Naive B cell (primary cell): ENCODE data around the gene SPRED1. TPM values are rescaled to one million over a fixed set of nuclear protein-coding genes. Genes with fewer than 3 reads are reported as not detected.
"Not testable (repeated sequence)": the region's sequence is repeated elsewhere in the genome, so short reads cannot be mapped to it uniquely, and the experiment has no call there.

Experiments
- ATAC-seq, 2 donors: fragments of 150-1000 bp; cut with Tn5 transposase; 2 replicates each; pipeline ENCODE4 v1.10.0; 2021; ENCODE audit warnings: low read depth in 2 of 2, mild to moderate bottlenecking in 2 of 2, moderate library complexity in 2 of 2
- DNase-seq: peaks from one replicate; pipeline ENCODE4 v3.0.0; 2022
- H3K27ac Mint-ChIP-seq, 6 donors: one replicate each; pipeline ENCODE4 v1.8.0; 2020 to 2022; ENCODE audit warnings: mild to moderate bottlenecking in 6 of 6, mixed read lengths in 6 of 6, moderate library complexity in 5 of 6, inconsistent platforms in 2 of 6
- H3K27me3 Mint-ChIP-seq, 3 donors: one replicate each; pipeline ENCODE4 v1.8.0; 2021 to 2022; ENCODE audit warnings: mixed read lengths in 3 of 3, mild to moderate bottlenecking in 1 of 3
- H3K36me3 Mint-ChIP-seq, 2 donors: one replicate each; pipeline ENCODE4 v1.8.0; 2020 to 2022; ENCODE audit warnings: mixed read lengths in 2 of 2, inconsistent platforms in 1 of 2, mild to moderate bottlenecking in 1 of 2
- H3K4me1 Mint-ChIP-seq, 3 donors: one replicate each; pipeline ENCODE4 v1.8.0; 2020 to 2022; ENCODE audit warnings: mixed read lengths in 3 of 3, inconsistent platforms in 1 of 3, mild to moderate bottlenecking in 1 of 3, moderate library complexity in 1 of 3
- H3K4me3 Mint-ChIP-seq, 8 donors: one replicate each; pipeline ENCODE4 v1.8.0; 2020 to 2022; ENCODE audit warnings: mild to moderate bottlenecking in 8 of 8, mixed read lengths in 8 of 8, moderate library complexity in 8 of 8, inconsistent platforms in 2 of 8
- H3K9me3 Mint-ChIP-seq, 7 donors: one replicate each; pipeline ENCODE4 v1.8.0; 2020 to 2022; ENCODE audit warnings: mixed read lengths in 7 of 7, mild to moderate bottlenecking in 5 of 7, inconsistent platforms in 2 of 7, moderate library complexity in 1 of 7
- polyA plus RNA-seq, 6 donors: library from polyadenylated mRNA; unstranded; fragments of 300-500 nt; fragmentation: Illumina TruSeq; gene quantifications; one replicate each; pipeline ENCODE4 v1.2.3, GENCODE V29; 2021; ENCODE audit warnings: low read depth in 6 of 6

The SPRED1 gene
- polyA plus RNA-seq, 6 donors from 2014 or later = 0.17 to 1.0 (median 0.27) TPM; not detected in 1

DNA sequence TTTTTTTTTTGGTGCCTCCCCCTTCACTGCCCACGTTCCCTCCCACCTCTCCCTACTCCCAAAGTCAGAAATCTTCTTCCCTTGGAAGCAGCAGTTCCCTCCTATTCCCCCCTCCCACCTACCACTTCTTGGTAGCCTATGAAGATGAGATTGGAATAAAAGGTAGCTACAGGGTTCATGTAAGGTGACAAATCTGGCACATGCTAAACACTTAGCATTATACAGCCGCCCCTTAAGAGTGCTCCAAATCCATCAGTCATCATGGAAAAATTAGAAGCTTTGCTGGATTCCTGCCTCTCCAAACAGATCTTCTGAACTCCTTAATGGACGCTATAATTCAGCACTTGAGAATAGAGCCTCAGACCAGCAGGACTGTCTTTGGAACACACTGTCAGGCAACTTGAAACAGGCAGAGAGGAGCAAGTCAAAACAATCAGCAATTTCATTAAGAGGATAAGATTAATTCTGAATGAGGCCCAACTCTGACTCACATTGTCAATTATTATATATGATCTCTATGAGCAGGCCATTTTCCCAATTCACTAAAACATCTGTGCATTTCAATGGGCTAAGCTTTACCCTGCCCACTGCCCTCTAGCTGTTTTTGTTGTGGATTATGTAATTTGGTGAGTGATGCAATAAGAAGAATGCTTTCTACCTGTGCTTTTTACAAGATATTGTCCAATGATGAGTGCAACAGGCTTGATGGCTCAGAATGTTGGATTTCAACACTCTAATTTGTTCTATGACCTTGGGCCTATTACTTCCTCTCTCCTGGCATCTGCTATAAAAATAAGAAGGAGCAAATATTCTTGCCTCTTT, 34.6 kb upstream of the SPRED1 start:
- Mint-ChIP-seq H3K4me3 (no peak overlapping the region), H3K4me1 (no peaks in the 10 kb centered on the region), H3K36me3 (no peaks in the 10 kb centered on the region), H3K27ac (no peak overlapping the region), H3K9me3 (no peaks in the 10 kb centered on the region), H3K27me3 (peaks cover 0 to 9% (median under 1%) of the 10 kb centered on the region in 3 donors)
- ATAC-seq (no peak), DNase-seq (no peak)

DNA sequence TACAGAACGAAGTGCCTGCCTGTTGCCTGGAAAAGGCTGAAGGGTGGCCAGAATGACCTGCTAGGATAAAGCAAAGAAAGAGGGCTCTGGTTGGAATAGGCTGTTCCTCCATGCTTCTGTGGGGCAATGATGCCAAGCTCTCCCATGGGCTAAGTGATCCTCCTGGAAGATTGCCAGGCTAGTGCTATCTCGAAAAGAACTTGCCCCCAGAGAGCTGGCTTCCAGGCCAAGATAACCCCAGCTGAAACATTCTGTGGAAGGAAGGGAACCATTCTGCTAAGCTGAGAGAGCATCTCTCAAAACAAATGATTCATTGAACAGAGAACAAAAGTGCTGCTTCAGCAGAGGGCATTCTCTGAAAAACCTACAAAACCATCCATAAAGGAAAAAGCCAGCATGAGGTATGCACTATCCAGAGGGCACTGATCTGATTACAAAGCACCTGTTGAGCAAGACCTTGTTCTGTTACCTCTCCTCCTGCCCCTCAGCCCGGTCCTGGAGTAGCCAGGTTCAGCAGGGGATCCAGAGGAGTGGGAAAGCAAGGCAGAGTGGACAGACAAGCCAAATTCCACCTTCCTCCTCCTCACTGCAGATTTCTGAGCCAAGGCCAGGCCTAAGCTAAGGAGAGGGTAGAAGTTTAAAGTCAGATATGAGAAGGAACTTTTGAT, 31.9 kb upstream of the SPRED1 start:
- Mint-ChIP-seq H3K4me3 (no peak overlapping the region), H3K27me3 (peaks cover 6 to 15% (median 7%) of the 10 kb centered on the region in 3 donors), H3K27ac (no peak overlapping the region), H3K4me1 (no peaks in the 10 kb centered on the region), H3K36me3 (no peaks in the 10 kb centered on the region), H3K9me3 (no peaks in the 10 kb centered on the region)
- no peak for DNase-seq
- ATAC-seq = no peak

DNA sequence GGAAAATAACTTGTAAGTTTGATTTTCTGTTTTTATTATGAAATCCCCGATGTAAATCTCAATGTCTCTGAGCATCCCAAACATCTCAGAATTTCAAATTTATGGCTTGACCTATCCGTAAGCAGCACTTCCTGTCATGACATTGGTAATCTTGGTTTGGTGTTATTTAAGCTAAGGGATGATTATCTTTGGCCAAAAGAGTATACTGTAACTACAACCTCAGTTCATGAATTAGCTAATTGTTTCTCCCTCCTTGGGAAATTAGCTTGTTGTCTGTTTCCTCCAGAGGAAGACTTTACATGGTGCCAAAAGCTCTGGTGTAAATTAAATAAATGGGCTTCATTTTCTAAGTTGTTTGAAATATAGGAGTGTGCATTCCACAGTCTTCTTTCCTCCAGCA, 28.1 kb upstream of the SPRED1 start:
- peaks cover 6 to 7% (median 7%) of the 10 kb centered on the region in 3 donors for H3K27me3 Mint-ChIP-seq

DNA sequence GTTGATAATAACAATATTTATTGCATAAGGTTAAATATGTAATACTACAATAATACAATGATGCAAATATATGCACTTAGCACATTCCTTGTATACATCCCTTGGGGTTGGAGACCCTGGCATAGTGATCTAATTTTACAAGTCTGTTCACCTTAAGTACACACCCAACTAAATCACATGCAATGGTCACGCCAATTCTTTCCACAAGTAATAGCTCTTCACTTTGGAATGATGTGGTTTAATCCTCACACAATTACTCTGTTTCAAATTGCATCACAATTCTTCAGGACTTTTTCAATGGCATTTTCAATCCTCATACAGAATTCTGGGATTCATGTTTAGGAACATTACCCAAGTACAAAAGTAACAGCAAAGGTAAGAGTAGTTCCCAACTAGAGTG, 27.3 kb upstream of the SPRED1 start:
- Mint-ChIP-seq H3K9me3 (no peaks in the 10 kb centered on the region), H3K4me1 (no peaks in the 10 kb centered on the region), H3K36me3 (no peaks in the 10 kb centered on the region), H3K27ac (no peak overlapping the region), H3K27me3 (peaks cover 6 to 7% (median 7%) of the 10 kb centered on the region in 3 donors), H3K4me3 (no peak overlapping the region)
- no peak for DNase-seq
- ATAC-seq = no peak

More for the DNA sequence above, 28.1 kb upstream of the SPRED1 start:
- H3K36me3 Mint-ChIP-seq = no peaks in the 10 kb centered on the region
- DNase-seq (no peak), ATAC-seq (no peak)
- H3K9me3 Mint-ChIP-seq = no peaks in the 10 kb centered on the region
- no peak overlapping the region for H3K4me3 Mint-ChIP-seq
- H3K27ac Mint-ChIP-seq = no peak overlapping the region
- H3K4me1 Mint-ChIP-seq = no peaks in the 10 kb centered on the region

DNA sequence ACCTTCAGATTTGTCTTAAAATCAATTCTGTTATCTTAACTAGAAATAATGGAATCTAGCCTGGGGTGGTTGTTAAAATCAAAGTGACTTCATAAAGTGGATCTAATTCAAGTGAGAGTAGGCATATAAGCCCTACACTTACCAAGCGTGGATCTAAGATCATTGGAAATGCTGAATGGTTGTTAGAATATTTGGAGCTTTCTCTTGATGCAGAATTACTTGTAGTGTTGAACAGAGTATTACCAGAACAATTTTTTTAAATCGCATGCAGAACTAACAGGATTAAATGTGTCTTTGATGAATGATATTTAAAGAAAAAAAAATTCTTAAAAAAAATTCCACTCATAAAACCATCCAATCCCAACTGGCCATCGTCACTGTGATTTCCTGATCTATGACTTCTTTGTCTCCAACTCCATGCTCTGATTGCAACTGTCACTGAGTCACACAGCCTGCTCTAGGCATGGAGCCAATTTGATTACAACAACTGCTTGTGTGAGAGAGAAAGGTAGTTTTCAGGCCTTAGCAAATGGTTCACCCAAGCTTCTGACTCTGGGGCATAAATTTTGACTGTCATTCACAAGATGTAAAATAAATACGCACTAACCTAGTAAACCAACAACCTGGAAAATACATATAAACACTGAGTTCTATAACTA, 25.9 kb upstream of the SPRED1 start:
- Mint-ChIP-seq H3K27me3 (peaks cover 6 to 7% (median 7%) of the 10 kb centered on the region in 3 donors), H3K27ac (no peak overlapping the region), H3K4me1 (no peaks in the 10 kb centered on the region), H3K36me3 (no peaks in the 10 kb centered on the region), H3K4me3 (no peak overlapping the region), H3K9me3 (no peaks in the 10 kb centered on the region)
- DNase-seq (no peak), ATAC-seq (no peak)

DNA sequence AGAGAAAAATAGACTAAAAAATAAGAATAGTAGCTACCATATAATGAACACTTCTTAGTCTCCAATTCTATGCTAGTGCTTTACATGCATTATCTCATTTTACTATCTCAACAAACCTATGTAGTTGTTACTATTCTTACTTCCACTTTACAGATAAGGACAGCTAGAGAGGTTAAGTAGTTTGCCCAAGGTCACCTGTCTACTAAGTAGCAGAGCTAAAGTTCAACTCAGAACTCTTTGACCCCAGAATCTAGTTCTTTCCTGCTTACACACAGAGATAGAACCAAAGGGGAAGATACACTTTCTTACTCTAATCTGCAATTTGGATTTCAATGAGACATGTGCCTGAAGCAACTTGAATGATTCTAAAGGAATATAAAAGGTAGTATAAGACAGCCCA, 24.7 kb upstream of the SPRED1 start:
- H3K4me1 Mint-ChIP-seq = no peaks in the 10 kb centered on the region
- H3K36me3 Mint-ChIP-seq = no peaks in the 10 kb centered on the region
- H3K9me3 Mint-ChIP-seq = no peaks in the 10 kb centered on the region
- H3K27ac Mint-ChIP-seq = no peak overlapping the region
- no peak overlapping the region for H3K4me3 Mint-ChIP-seq
- H3K27me3 Mint-ChIP-seq = peaks cover 6 to 9% (median 7%) of the 10 kb centered on the region in 3 donors
- no peak for DNase-seq
- no peak for ATAC-seq

DNA sequence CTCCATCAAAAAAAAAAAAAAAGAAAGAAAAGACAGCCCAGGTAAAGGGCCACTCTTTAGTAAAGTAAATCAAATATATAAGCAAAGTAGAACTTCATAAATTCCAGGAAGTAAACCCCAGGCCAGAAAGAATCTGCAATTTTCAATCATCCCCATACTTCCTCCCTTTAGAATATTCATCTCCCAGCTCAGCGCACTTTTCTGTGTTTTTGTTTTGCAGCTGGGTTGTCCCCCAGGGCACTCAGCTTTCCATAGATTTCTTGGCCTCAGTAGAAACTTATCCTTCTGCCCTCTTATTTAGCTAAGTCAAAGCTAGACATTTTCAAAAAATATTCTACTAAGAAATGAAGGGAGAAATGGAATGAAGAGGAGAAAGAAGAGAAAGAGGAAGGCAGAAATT, 24.0 kb upstream of the SPRED1 start:
- Mint-ChIP-seq H3K4me1 (no peaks in the 10 kb centered on the region), H3K27me3 (peaks cover 0 to 8% (median 1%) of the 10 kb centered on the region in 3 donors), H3K4me3 (no peak overlapping the region), H3K36me3 (no peaks in the 10 kb centered on the region), H3K27ac (peak overlapping the region in 1 of 6 donors; percentile 21), H3K9me3 (no peaks in the 10 kb centered on the region)
- no peak for ATAC-seq
- no peak for DNase-seq

DNA sequence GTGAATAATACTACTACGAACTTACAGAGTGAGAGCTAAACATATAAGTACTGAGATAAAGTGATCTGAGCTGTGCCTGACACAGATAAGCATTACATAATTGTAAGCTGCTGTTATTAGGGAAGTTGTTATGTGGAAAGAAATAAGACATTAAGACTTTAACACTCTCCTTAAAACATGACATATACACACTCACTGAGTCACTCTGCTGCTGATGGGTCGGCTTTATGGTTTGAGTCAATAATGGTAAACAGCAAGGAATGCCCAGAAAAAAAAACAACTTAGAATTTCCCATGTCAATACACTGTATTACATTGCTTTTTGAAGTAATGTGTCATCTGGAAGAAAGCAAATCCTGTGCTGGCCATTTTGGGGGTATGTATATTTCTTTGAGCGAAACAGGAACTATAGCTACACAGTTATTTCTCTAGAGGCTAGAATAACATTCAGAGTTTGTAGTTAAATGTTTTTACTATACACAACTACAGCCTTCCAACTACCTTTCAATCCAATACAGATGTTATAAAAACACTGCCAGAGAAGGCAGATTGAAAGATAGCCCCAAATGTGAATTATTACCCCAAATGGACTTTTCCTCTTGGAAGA, 22.8 kb upstream of the SPRED1 start:
- ATAC-seq = no peak

DNA sequence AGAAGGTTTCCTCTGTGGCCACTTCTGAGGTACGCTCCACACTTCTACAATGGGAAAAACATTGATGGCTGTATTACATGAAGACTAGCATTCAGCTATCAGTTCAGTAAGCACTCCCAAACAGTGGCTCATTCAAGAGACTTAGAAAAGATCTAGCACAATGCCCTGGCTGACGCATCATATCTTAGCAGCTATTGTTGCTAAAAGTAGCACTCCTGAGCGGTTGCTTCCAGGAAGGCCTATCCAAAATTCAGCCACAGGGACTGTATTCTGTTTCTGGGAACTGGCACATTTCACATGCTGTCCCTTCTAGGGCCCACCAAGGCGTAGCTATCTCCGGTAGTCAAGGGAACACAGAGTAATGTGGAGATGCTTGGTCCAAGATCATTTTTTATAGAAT, 21.2 kb upstream of the SPRED1 start:
- Mint-ChIP-seq H3K9me3 (no peaks in the 10 kb centered on the region), H3K4me1 (no peaks in the 10 kb centered on the region), H3K36me3 (no peaks in the 10 kb centered on the region), H3K27ac (no peak overlapping the region), H3K4me3 (no peak overlapping the region), H3K27me3 (peaks cover 6 to 17% (median 9%) of the 10 kb centered on the region in 3 donors)
- no peak for DNase-seq
- ATAC-seq = no peak

More for the DNA sequence above, 22.8 kb upstream of the SPRED1 start:
- Mint-ChIP-seq H3K4me3 (no peak overlapping the region), H3K27me3 (peaks cover 6 to 10% (median 9%) of the 10 kb centered on the region in 3 donors), H3K4me1 (no peaks in the 10 kb centered on the region), H3K9me3 (no peaks in the 10 kb centered on the region), H3K36me3 (no peaks in the 10 kb centered on the region), H3K27ac (no peak overlapping the region)
- DNase-seq = no peak

DNA sequence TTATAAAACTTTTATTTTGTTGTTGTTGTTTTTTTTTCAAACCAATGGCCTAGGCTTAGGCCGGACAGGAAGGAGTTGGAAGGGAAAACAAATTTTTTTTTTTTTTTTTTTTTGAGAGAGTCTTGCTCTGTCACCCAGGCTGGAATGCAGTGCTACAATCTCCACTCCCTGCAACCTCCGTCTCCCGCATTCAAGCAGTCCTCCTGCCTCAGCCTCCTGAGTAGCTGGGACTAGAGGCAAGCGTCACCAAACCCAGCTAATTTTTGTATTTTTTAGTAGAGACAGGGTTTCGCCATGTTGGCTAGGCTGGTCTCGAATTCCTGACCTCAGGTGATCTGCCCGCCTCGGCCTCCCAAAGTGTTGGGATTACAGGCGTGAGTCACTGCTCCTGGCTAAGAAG, 15.6 kb upstream of the SPRED1 start:
- not testable (repeated sequence) for ATAC-seq, H3K4me1 Mint-ChIP-seq

DNA sequence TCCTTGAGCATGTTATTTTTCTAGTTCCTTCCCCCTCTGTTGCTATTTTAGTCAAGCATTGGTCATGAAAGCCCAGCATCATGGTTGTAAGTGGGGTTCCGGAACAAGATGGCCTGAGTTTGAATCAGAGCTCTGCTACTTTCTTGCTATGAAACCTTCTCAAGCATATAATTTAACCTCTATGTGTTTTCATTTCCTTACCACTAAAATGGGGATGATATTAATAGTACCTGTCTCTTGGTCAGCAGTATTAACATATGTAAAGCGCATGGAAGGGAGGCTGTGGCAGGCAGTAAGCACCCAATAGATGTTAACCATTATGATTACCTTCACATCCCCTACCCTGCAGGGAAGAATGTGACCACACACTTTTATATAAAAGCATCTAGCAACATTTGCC, 14.3 kb upstream of the SPRED1 start:
- no peak overlapping the region for H3K4me3 Mint-ChIP-seq
- H3K9me3 Mint-ChIP-seq = no peaks in the 10 kb centered on the region
- ATAC-seq (no peak), DNase-seq (no peak)
- H3K4me1 Mint-ChIP-seq = peaks cover 6 to 12% (median 12%) of the 10 kb centered on the region in 3 donors
- H3K27me3 Mint-ChIP-seq = peaks cover 9 to 18% (median 18%) of the 10 kb centered on the region in 3 donors
- H3K36me3 Mint-ChIP-seq = no peaks in the 10 kb centered on the region
- H3K27ac Mint-ChIP-seq = no peak overlapping the region

More for the DNA sequence above, 15.6 kb upstream of the SPRED1 start:
- not testable (repeated sequence) for H3K4me3 Mint-ChIP-seq, H3K9me3 Mint-ChIP-seq, H3K36me3 Mint-ChIP-seq, DNase-seq, H3K27ac Mint-ChIP-seq
- peaks cover 13 to 17% (median 14%) of the 10 kb centered on the region in 3 donors for H3K27me3 Mint-ChIP-seq

DNA sequence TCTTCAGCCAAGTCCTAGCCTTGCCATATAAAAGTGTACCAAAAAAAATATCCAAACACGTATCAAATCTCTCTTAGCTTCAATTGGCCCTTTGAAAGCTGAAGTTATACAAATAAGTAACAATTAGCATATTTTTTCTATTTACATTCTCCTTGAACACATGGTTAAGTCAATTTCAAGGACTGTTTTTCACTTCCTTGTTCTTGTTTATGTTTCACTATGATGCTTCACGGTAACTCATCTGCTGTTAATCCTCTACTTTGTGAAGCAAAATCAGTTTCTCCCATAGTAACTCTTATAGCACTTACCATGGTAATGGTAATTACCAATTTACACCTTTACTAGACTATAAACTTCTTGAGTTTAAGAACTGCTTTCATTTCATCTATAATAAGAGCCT, 10.6 kb upstream of the SPRED1 start:
- H3K9me3 Mint-ChIP-seq = no peaks in the 10 kb centered on the region
- H3K27ac Mint-ChIP-seq = peak overlapping the region in 2 of 6 donors; percentile 26 to 41
- H3K4me1 Mint-ChIP-seq = peaks cover 6 to 12% (median 12%) of the 10 kb centered on the region in 3 donors
- H3K36me3 Mint-ChIP-seq = no peaks in the 10 kb centered on the region
- ATAC-seq (peak; percentile 52 to 55), DNase-seq (no peak)
- H3K4me3 Mint-ChIP-seq = no peak overlapping the region
- H3K27me3 Mint-ChIP-seq = peaks cover 8 to 33% (median 24%) of the 10 kb centered on the region in 3 donors

DNA sequence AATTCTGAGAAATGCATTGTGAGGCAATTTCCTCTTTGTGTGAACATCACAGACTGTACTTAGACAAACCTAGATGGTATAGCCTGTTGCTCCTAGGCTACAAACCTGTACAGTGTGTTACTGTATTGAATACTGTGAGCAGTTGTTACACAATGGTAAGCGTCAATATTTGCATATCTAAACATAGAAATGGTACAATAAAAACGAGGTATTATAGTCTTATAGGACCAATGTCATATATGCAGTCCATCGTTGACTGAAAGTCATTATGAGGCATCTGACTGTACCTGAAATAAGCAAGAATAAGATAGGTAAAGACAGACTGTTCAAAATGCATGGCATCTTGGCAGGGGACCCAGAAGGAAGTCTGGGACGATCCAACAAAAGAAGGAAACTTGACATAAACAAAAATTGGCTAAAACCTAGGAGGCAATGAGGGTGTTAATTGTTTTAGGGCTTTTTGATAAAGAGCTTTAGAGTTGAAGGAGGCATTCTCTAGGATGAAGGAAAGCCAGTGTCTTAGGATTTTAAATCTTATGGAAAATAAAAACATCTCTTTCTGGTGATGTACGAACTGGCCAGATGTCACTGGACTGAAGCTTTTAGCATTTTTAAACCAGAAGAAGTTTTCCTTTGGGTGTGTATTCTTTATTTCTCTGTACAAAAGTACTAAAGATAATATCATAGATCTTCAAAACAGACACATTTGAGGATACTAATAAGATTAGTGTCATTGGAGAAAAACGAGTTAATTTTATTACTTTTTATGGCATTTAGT, 9.2 kb upstream of the SPRED1 start:
- no peak for DNase-seq
- ATAC-seq = no peak
- Mint-ChIP-seq H3K9me3 (no peaks in the 10 kb centered on the region), H3K36me3 (no peaks in the 10 kb centered on the region), H3K27ac (no peak overlapping the region), H3K4me3 (no peak overlapping the region), H3K4me1 (peaks cover 6 to 7% (median 7%) of the 10 kb centered on the region in 3 donors), H3K27me3 (peaks cover 8 to 41% (median 28%) of the 10 kb centered on the region in 3 donors)
